Neural progenitor cell (in vitro differentiated cells): ENCODE data around the gene AKAP6.

Experiments
- CTCF ChIP-seq: fragments of 200-600 bp; sonication (generic); IDR thresholded peaks from 2 replicates; pipeline ENCODE4 v1.5.1; 2017; ENCODE audit warnings: antibody characterized with exemption, mild to moderate bottlenecking
- EZH2 ChIP-seq: fragments of 200-600 bp; sonication (generic); IDR thresholded peaks from 2 replicates; pipeline ENCODE4 v1.6.1; 2017; ENCODE audit warnings: antibody characterized with exemption, mild to moderate bottlenecking, moderate library complexity
- EZH2phosphoT487 ChIP-seq: fragments of 200-600 bp; sonication (generic); IDR thresholded peaks from 2 replicates; pipeline ENCODE4 v1.6.1; 2017; ENCODE audit warnings: antibody characterized with exemption

GRCh38 chr14:32645551-32645950, 316.5 kb downstream of the AKAP6 start:
- TF ChIP-seq EZH2phosphoT487: no peak
- TF ChIP-seq CTCF: no peak
- no peak for TF ChIP-seq EZH2
